Measurements from ENCODE around the gene PRKAR1B.
"Not testable (repeated sequence)": the region's sequence is repeated elsewhere in the genome, so short reads cannot be mapped to it uniquely, and the experiment has no call there.

PRKAR1B gene

DNA sequence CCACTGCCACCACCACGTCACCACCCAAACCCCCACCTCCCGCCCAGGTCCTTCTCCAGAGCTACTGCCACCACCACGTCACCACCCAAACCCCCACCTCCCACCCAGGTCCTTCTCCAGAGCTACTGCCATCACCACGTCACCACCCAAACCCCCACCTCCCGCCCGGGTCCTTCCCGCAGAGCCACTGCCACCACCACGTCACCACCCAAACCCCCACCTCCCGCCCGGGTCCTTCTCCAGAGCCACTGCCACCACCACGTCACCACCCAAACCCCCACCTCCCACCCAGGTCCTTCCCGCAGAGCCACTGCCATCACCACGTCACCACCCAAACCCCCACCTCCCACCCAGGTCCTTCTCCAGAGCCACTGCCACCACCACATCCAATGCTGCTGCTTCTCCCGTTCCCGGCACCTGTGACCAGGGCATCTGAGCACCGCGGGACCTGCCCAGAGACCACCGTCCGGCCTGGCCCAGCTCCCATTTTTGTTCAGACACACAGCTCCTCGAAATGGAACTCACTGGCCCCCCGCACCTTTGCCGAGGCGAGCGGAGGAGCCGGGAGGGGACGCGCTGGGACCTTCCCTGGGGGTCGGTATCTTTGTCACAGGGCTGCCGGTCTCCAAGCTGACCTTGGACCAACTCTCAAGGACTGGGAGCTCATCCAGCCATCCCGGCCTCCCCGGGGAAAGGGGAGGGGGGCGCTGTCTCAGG is 174.8 kb downstream of the PRKAR1B start:
- DNase-seq = not testable (repeated sequence)

DNA sequence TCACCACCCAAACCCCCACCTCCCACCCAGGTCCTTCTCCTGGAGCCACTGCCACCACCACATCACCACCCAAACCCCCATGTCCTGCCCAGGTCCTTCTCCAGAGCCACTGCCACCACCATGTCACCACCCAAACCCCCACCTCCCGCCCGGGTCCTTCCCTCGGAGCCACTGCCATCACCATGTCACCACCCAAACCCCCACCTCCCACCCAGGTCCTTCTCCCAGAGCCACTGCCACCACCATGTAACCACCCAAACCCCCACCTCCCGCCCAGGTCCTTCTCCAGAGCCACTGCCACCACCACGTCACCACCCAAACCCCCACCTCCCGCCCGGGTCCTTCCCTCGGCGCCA is 175.5 kb downstream of the PRKAR1B start:
- DNase-seq = not testable (repeated sequence)

DNA sequence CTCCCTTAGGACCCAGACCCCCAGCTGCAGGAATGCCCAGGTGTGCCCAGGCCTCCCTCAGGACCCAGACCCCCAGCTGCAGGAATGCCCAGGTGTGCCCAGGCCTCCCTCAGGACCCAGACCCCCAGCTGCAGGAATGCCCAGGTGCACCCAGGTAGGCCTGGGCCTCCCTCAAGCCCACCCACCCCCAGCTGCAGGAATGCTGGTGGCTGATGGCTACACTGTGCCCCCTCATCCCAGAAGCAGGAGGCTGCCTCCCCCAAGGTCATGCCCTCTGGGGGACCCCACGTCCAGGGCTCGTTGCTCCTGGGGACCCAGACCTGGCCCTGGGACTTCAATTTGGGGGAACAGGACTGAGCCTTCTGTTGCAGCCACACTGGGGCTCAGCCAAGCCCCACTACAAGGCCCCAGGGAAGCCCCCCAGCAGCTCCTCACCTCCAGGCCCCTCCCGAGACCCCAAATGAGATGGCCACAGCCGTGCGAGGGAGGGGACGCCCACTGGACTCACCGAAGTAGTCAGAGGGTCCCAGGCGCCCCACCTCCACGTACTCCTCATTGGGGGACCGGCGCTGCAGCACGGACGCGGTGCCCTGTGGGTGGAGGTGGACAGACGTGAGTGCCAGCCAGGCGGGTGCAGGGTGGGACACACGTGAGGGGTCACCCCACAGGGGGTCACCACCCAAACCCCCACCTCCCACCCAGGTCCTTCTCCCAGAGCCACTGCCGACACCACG is 176.0 kb downstream of the PRKAR1B start:
- DNase-seq = no peak

DNA sequence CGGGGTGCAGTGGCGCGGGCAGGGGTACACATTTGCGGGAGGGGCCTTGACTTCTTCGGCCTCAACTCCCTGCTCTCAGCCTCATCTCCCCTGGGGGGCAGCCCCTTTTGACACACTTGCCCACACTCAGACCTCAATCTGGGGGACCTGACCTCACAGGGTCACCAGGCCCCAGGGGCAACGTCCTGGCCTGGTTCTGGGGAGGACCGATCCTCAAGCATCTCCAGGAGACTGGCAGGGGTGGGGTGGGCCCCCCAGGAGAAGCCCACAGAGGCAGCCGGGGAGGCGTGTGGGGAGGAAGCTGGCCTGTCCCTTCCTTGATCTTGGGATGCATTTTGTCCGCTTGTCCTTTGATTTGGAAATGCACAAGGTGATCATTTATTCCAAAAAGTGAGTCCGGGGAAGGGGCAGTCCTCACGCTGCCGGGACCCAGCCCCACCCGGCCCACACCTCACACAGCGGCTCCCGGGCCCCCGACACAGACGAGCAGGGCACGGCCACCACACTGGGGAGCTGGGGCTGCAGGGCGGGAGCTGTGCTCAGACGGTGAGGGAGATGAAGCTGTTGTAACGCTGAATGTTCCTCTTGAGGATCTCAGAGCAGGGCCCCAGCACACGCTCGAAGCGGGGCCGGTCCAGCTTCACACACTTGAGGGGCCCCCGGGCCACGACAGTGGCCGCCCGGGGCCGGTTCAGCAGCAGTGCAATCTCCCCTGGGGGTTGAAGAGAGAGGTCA is 177.0 kb downstream of the PRKAR1B start:
- no peak for DNase-seq

DNA sequence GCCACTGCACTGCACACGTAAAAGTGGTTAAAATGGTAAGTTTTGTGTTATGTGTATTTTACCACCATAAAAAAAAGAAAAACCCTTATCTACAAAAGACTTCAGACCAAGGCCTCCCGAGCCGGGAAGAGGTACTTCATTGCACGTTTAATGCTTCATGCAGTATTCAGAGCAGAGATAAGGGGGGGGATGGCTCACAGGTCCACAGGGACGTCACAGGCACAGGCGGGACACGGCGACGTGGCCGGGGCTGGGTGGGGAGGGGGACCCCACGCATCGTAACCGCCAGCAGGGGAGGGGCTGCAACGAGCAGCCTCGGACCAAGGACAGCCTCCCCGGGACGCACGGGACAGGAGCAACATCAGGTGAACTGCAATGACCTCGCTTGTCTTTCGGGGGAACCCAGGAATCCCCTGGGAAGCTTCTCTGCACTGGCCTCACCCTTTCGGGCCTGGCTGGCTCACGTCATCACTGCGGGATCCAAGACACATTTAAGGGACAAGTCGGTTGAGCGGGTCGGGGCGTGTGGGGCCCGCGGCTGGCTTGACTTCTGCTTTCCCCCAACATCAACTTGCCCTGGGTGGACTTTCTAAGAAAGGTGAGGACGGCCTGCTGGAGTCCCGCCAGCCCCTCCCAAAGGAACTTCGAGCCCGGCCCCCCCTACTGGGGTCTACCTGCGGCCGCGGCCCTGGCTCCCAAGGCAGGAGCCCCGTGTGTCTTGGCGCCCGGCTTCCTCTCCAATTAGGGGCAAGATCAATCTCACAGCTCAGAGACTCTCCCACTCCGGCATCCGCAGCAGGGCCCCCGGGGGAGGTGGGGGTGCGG is 177.8 kb downstream of the PRKAR1B start:
- DNase-seq = no peak

DNA sequence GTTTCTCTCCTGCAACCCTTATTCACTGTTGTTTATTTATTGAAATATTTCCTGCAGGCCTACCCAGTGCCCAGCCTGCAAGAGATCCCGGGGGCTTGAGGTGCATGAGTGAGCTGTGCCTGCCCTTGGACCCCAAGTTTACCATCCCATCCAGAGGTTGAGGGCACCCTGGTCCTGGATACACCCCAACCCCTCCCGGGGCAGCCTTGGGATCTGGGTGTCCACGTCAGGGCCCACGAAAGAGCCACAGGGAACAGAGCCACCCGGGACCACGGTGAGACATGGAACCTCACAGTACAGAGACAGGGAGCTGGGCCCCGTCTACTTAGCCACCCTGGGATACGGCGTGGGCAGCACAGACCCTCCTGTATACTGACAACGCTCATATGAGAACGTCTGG is 178.7 kb downstream of the PRKAR1B start:
- no peak for DNase-seq

DNA sequence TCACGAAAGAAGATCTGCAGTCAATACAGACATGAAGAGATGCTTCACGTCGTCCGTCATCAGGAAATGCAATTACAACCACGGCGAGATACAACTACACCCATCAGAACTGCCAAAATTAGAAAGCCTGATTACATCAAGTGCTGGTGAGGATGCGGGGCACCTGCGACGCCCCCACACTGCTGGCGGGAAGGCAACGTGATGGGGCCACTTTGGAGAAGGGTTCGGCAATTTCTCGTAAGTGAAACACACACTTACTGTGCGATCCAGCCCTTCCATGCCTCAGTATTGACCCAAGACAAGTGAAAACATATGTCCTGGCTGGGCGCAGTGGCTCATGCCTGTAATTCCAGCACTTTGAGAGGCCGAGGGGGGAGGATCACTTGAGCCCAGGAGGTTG is 181.6 kb downstream of the PRKAR1B start:
- DNase-seq = no peak

DNA sequence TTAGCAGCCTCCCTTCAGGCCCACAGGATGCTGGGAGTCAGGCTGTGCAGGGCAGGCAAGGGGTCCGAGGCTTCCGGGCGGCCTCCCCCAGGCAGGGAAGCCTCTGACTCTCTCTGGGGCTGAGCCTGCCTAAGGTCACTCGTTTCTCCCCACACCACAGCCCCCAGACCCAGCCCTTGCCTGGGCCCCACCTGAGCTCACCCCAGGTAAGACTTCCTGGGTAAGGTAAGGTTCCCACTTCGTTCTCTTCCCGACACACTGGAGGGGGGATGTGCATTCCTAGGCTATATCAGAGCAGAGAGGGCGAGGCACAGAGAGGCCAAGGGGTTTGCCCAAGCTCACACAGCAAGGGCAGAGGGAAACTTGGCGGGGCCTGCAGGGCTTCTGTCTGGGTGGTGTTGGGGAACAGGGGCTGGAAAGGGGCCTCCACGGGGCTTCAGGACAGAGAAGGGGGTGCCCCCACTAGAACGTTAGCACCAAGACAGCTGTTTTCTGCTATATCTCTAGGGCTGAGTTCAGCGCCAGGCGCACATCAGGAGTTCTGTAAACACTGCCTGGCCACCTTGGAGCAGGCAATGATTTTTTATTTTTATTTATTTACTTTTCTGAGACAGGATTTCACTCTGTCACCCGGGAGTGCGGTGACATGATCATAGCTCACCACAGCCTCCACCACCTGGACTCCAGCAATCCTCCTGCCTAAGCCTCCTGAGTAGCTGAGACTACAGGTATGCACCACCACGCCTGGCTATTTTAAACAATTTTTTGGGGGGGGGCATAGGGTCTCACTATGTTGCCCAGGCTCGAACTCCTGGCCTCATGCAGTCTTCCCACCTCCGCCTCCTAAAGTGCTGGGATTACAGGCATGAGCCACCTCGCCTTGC is 182.5 kb downstream of the PRKAR1B start:
- no peak for DNase-seq

DNA sequence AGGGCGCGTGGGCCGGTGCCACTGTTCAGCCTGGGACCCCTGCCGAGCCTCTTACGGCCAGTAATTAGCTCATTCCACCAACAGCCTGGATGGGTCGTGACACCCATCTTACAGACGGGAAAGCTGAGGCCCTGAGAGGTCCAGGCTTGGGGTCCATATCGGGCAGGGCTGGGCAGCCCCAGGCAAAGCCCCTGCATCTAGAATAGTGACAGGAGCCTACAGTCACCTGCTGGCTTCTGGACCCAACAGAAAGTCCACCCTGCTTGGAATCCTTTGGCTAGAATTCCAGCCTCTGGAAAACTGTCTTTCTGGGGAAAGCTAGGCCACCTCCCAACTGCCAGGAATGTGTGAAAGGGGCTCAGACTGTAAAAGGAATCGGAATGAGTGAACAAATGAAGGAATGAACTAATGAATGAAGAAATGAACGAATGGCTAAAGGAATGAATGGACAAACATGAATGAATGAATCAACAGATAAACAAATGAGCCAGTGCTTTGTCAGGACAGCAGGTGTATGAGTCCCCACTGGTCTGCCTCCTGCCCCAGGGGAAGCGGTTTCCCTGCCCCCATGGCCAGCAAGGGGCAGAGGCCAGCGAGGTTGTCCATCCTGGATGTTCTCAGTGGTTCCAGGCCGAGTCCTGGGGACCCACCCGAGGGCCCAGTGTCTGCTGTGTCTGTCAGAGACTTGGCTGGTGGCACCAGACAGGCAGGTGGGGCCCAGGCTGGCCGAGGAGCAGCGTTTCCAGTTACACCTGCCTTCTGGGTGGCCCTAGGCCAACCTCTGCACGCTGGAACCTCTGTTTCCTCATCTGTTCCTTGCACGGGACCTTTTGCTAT is 183.4 kb downstream of the PRKAR1B start:
- DNase-seq = no peak

DNA sequence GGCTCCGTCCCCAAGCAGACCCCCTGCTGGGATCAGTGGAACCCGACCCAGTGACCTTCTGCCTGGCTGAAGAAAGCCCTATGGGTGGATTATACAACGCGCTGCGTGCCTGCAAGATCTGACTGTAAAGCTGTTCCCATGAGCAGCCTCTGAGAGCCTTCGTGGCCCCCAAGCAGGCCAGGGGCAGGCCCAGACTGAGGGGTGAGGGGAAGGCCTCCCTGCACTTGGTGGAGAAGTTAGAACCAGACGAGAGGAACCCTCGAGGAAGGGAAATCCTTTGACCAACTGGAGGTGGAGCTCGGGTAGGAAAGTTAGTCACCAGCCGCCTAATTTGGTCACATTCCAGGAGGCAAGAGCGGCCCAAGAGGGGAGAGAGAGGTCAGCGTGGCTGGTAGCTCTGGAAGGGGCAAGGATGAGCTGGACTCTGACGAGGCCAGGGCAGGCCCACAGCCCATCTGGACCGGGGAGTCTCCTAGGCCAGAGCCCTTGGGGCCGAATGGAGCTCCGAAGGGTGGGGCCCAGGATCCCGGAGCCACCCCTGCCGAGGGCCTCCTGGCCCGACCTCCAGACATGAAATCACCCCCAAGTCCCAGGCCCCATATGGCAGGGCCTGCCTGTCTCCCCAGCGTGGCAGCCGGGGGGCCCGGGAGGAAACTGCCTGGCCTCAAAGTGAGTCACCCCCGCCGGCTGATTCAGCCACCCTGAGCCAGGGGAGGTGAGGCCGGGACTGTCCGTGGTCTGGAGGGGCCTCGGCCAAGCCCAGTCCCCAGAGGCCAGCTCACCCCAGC is 184.2 kb downstream of the PRKAR1B start:
- no peak for DNase-seq

DNA sequence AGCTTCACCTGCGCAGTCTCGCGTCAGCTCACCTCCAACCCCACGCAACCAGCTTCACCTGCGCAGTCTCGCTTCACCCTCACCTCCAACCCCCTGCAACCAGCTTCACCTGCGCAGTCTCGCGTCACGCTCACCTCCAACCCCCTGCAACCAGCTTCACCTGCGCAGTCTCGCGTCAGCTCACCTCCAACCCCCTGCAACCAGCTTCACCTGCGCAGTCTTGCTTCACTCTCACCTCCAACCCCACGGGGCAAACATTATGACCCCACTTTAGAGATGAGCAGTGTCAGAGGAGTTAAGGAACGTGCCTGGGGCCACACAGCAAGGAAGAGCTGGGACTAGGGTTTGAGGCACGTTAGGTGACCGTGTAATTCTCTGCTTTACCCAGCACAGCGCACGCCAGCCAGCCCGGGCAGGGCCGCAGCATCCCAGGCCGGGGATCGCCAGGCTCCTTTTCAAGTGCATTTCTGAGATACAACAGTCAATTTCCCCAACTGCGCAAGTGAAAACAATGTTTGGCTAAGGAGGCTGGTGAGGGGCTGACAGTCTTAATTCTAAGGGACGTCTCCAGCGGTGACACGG is 184.9 kb downstream of the PRKAR1B start:
- DNase-seq = no peak

DNA sequence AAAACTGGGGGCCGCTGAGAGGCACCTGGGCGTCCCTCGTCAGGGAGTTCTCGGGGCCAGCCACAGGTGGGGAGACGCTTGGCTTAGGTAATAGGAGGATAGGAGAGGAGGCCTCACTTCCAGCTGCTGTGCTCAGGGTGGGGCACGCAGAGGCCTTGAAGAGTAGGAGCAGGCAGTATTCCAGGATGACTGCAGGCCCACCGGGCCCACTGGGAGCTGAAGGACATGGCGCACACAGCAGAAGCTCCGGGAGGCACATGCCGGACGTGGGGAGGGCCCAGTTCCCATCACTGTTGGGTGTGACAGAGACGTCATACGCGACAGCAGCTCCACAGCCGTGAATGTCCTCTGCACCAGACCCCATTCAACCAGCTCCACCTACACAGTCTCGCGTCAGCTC is 185.4 kb downstream of the PRKAR1B start:
- DNase-seq = no peak

DNA sequence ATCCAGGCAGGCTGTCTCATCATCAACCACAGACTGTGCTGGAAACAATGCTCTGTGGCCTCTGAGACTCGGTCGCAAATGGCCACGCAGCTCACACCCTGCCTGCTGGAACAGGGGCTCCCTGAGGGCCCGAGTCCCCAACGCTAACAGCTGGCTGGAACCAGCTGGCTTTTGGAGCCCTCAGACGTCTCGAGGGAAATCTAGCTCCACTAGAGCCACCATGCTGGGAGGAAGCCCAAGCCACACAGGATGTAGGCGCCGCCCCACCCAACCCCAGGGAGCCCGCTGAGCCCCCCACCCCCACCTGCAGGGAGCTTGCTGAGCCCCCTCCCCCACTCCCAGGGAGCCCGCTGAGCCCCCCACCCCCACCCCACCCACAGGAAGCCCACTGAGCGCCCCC is 186.1 kb downstream of the PRKAR1B start:
- DNase-seq = no peak

DNA sequence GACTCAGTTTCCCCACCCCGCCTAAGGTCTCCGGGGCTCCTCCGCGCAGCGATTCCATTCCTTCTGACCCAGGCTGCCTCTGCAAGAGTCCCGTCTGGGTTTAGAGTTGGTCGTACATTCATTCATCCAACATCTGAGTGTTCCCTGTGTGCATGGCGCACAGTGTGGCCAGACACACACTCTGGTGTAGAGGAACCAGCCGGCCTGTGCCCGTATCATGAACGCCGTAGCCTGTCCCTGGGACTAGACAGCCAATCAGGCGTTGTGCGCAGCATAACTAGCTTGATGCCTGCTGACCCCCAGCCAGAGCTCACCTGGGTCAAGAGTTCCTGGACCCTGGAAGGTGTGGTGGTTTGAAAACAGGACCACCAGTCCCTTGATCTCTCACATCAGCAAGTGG is 186.5 kb downstream of the PRKAR1B start:
- DNase-seq = no peak

DNA sequence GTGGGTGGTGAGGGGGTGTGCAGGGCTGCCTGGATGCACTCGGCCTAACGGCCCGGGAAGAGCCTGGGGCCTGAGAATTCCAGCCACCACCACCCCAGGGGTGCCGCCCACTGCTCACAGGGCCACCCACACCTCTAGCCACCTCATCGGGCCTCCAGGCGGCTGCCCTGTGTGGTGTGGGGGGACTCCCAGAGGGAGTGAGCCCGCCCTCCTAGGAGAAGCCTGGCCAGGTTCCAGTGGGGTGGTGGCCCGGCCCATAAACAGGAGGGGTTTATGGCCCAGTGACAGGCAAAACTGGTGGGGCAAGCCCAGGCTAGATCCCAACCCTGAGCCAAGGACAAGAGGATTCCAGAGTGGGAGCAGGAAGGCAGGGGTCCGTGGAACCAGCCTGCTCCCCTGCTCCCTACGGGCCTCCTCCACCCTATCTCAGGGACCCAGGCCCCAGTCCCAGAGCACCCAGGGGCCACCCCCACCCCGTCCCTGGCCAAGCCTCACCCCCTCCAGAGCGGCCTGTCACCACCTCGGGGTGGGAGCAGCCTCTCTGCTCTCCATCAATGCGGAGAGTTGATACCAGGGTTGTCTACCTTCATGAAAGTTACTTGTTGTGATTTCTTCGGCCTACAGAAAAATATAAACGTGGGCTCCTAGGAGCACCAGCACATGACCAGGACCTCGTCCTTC is 187.2 kb downstream of the PRKAR1B start:
- DNase-seq = no peak

DNA sequence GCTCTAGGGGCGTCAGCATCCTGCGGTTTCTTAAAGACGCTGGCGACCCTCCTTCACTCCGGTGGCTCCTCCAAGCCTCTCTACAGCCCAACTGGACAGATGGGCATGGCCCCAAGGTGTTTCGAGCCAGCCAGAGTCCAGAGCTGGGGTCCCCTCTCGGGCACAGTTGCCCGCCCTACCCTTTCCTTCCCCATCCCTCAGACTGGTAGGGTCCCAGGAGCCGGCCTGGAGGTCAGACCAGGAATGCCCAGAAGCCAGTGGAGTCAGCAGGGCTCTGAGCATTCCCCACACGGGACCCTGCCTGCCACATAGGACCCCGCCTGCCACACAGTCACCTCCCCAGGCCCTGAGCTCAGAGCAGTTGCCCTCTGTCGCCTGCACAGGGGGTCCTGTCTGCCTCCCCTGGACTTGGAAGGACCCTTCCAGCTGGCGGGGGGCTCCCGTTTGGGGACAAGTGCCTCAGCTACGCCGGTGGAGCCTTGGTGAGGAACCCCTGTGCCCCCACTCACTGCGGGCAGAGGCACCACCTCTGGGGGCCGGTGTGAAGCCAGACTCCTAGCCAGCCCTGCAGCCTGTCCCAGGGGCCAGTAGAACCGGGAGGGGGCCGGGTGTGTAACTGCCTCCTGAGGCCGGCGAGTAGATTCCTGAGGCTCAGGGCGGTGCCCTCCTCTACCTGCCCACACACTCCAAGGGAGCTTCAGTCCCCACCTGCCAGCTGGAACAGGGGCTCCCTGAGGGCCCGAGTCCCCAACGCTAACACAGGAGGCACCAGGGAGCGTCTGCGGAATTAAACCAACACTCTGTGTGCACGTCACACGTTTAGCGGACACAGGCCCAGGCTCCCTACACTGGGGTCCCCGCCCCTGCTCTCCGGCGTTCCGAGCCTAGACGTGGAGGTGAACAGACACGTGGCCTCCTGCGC is 188.1 kb downstream of the PRKAR1B start:
- DNase-seq = no peak

DNA sequence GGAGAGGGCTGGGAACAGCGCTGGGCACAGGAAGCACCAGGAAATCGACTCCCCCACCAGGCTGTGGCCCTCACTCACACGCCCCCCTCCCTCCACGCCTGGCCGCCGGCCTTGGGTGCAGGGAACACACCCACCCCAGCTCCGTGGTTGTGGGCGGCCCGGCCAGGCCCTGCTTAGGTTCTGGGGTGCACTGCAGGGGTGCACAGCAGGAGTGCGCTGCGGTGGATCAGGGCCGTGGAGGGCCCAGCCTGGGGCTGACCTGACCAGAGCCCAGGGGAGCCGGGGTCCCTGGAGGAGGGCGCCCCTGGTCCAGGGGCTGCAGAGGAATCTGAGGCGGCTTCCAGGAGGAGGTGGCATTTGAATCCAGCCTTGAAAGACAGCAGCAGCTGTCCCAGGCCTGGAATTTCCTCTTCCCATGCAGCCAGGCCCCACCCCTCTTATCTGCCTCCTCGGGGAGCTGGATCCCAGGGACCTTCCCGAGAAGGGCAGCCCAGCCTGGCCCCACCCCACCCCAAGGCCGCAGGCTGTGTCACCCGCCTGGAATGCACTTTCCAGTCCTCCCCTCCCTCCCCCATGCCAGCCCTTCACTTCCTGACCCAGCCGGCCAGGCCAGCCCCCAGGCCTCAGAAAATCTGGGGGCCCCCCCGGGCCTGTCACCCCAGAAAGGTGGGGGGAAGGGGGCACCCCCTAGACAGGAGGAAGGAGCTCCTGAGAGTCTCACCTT is 189.0 kb downstream of the PRKAR1B start:
- no peak for DNase-seq

Measured in NCI-H446 (cell line).